A673 (cell line): ENCODE data around the gene SPPL2B. TPM values are rescaled to one million over a fixed set of nuclear protein-coding genes. Genes with fewer than 3 reads are reported as not detected.

Source experiments
- BruUV-seq: library from RNA; stranded (reverse); fragments of 400-500 nt; replicated peaks from 2 replicates; lab custom pipeline; 2021; lab: Mats Ljungman, UMichigan
- CTCF ChIA-PET: fragments of 300-600 bp; sonication (Branson Sonifier 250); formaldehyde crosslinking; loops from one replicate; lab custom pipeline; 2022; ENCODE audit warnings: antibody characterized with exemption; lab: Charles Lee
- POLR2A ChIA-PET: fragments of 300-600 bp; sonication (Branson Sonifier 250); formaldehyde crosslinking; loops from one replicate; lab custom pipeline; 2022; ENCODE audit warnings: antibody characterized with exemption; ENCODE audit not compliant: low non-redundant PET; lab: Charles Lee
- DNase-seq: peaks from one replicate; pipeline ENCODE4 v3.0.0-alpha.2; 2015; ENCODE audit warnings: low spot score
- H3K27ac ChIP-seq: fragments of 200-600 bp; sonication (generic); 2 replicates; pipeline ENCODE4 v1.5.1; 2016; ENCODE audit warnings: mixed run types, low read depth, mild to moderate bottlenecking, mixed read lengths, antibody characterized with exemption, low read length; ENCODE audit not compliant: poor library complexity, severe bottlenecking
- H3K27me3 ChIP-seq: fragments of 200-600 bp; sonication (generic); replicated peaks from 2 replicates; pipeline ENCODE4 v1.6.1; 2017; ENCODE audit warnings: mixed run types, low read depth, mild to moderate bottlenecking, mixed read lengths, antibody characterized with exemption, low read length; ENCODE audit not compliant: insufficient read depth, poor library complexity
- H3K36me3 ChIP-seq: fragments of 200-600 bp; sonication (generic); 2 replicates; pipeline ENCODE4 v1.6.1; 2016; ENCODE audit warnings: mixed run types, mild to moderate bottlenecking, mixed read lengths, antibody characterized with exemption, low read length; ENCODE audit not compliant: insufficient read depth, poor library complexity, severe bottlenecking
- H3K4me1 ChIP-seq: fragments of 200-600 bp; sonication (generic); 2 replicates; pipeline ENCODE4 v1.6.1; 2017; ENCODE audit warnings: mixed run types, mild to moderate bottlenecking, mixed read lengths, antibody characterized with exemption, low read length; ENCODE audit not compliant: insufficient read depth, poor library complexity, severe bottlenecking
- H3K4me3 ChIP-seq: fragments of 200-600 bp; sonication (generic); 2 replicates; pipeline ENCODE4 v1.5.1; 2016; ENCODE audit warnings: low read depth, mixed run types, mild to moderate bottlenecking, mixed read lengths, low read length; ENCODE audit not compliant: poor library complexity, severe bottlenecking
- H3K9me3 ChIP-seq: fragments of 200-600 bp; sonication (generic); 2 replicates; pipeline ENCODE4 v1.6.1; 2016; ENCODE audit warnings: mixed run types, low read depth, mild to moderate bottlenecking, mixed read lengths, antibody characterized with exemption, low read length; ENCODE audit not compliant: poor library complexity, severe bottlenecking
- CTCF ChIP-seq: fragments of 300-800, 200-600 bp; sonication (generic); conservative IDR thresholded peaks from 2 replicates; pipeline ENCODE4 v1.5.1; 2017; ENCODE audit warnings: low read depth, mild to moderate bottlenecking, antibody characterized with exemption, low read length, moderate library complexity, mixed read lengths
- EZH2 ChIP-seq: fragments of 200-600 bp; sonication (generic); IDR thresholded peaks from 2 replicates; pipeline ENCODE4 v1.6.1; 2017; ENCODE audit warnings: borderline replicate concordance, low read depth, mild to moderate bottlenecking, mixed read lengths, antibody characterized with exemption, low read length; ENCODE audit not compliant: poor library complexity, severe bottlenecking
- intact Hi-C: fragments of 100-400 bp; cut with micrococcal nuclease; formaldehyde crosslinking; loops from one replicate; pipeline ENCODE4 v1.10.0; 2022; ENCODE audit not compliant: unreplicated experiment
- total RNA-seq: library from RNA; stranded (reverse); gene quantifications from 2 replicates; pipeline ENCODE4 v1.2.3, GENCODE V29; 2021

SPPL2B gene
- total RNA-seq, 1 experiment from 2014 or later: 86.8 TPM

- BruUV-seq: no TSS peak
- Histone ChIP-seq H3K4me1 (no peaks in the 10 kb centered on the region), H3K9me3 (no peaks in the 10 kb centered on the region), H3K27me3 (peaks cover 22% of the 10 kb centered on the region), H3K36me3 (no peaks in the 10 kb centered on the region), H3K27ac (no peak overlapping the region), H3K4me3 (no peak overlapping the region)
- intact Hi-C loops: no loop called here
- POLR2A ChIA-PET: interaction anchor here (0.5 kb wide), 1 partner anchor 9 kb away, joined by 3 read pairs; no protein-coding TSS in a partner anchor
- DNase-seq: no peak
- CTCF ChIA-PET: interaction anchor here (1.1 kb wide), 1 partner anchor 19 kb away, joined by 4 read pairs; no protein-coding TSS in a partner anchor
- TF ChIP-seq CTCF (no peak), EZH2 (no peak)
Measured at GRCh38 chr19:2356036-2356646, 27.7 kb downstream of the SPPL2B start.

GRCh38 chr19:2357279-2358206 is 29.1 kb downstream of the SPPL2B start:
- Histone ChIP-seq H3K9me3 (no peaks in the 10 kb centered on the region), H3K4me3 (no peak overlapping the region), H3K27me3 (peaks cover 22% of the 10 kb centered on the region), H3K4me1 (no peaks in the 10 kb centered on the region), H3K27ac (no peak overlapping the region), H3K36me3 (no peaks in the 10 kb centered on the region)
- ChIA-PET CTCF (no interaction called here), POLR2A (no interaction called here)
- DNase-seq: no peak
- TF ChIP-seq EZH2 (no peak), CTCF (no peak)
- intact Hi-C loops: no loop called here
- BruUV-seq: no TSS peak

GRCh38 chr19:2358548-2359173 is 30.2 kb downstream of the SPPL2B start:
- POLR2A ChIA-PET: no interaction called here
- no peak for DNase-seq
- Histone ChIP-seq H3K27me3 (peaks cover 22% of the 10 kb centered on the region), H3K4me1 (no peaks in the 10 kb centered on the region), H3K27ac (no peak overlapping the region), H3K9me3 (no peaks in the 10 kb centered on the region), H3K36me3 (no peaks in the 10 kb centered on the region), H3K4me3 (no peak overlapping the region)
- BruUV-seq: no TSS peak
- TF ChIP-seq EZH2 (no peak), CTCF (no peak)
- CTCF ChIA-PET: no interaction called here
- intact Hi-C loops: no loop called here
